HG03108 (cell line): ENCODE results near the gene SHISA8.

Experiments
- ATAC-seq: cut with Tn5 transposase; IDR thresholded peaks from one replicate; pipeline ENCODE4 v1.9.1; 2021; ENCODE audit warnings: moderate library complexity; ENCODE audit not compliant: unreplicated experiment

Gene SHISA8

DNA sequence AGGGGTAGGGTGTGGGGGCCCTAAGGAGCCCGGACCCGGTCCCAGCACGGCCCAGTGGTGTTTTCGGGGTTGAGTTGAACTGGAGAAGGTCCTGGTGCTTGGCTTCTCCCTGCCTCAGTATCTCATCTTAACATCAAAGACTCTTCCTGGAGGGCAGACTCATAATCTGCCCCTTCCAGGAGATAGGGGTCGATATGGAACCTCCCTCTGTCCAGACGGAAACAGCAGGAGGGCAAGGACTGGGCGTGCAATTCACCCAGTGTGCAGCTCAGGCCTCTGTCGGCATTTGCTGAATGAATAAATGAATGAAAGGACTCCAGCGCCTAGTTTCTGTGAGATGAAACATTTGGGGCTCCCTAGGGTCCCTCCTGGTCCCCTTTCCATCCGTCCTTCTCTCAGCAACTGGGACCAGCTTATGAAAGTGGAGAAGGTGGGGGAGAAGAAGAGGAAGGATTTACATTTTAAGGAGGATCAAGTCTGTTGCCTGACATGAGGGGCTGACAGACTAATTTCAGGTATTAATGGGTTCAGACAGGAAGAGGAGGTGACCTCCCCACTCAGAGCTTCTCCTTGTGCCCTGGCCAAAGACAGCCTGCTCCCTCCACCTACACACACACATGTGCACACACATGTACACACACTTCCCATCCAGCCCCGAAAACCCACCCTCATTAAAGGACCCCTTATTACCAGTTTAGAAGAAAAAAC, 1.1 kb upstream of the SHISA8 start:
- no peak for ATAC-seq

GRCh38 chr22:41914611-41915034, 251 bp downstream of the SHISA8 start:
- ATAC-seq: no peak

DNA sequence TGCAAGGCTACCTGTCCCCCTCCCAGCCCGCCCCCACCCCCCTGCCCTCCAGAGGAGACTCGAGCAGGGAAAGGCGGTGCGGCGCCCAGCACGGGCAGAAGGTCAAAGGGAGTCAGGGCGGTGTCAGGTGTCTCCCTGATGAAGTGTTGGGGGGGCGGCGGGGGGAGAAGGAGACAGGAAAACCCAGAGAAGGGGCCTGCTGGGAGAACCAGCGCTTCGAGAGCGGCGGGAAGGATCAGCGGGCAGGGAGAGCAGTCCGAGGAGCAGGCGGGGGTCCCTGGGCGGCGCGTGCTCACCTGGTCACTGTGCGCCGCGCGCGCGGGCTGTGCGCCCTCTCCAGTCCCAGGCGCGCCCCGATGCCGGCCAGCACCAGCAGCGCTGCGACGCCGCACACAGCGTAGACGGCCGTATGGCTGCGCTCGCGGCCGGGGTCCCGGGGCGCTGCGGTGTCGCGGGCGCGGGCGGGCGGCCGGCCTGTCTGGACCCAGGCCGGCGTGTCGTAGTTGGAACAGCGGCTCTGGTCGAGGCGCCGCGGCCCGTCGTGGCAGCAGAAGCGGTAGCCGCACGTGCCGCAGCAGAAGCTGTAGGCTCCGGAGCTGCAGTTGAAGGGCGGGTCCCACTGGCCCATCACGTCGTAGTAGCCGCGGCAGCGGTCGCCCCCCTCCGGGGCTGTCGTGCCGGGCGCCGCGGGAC, 886 bp downstream of the SHISA8 start:
- no peak for ATAC-seq

DNA sequence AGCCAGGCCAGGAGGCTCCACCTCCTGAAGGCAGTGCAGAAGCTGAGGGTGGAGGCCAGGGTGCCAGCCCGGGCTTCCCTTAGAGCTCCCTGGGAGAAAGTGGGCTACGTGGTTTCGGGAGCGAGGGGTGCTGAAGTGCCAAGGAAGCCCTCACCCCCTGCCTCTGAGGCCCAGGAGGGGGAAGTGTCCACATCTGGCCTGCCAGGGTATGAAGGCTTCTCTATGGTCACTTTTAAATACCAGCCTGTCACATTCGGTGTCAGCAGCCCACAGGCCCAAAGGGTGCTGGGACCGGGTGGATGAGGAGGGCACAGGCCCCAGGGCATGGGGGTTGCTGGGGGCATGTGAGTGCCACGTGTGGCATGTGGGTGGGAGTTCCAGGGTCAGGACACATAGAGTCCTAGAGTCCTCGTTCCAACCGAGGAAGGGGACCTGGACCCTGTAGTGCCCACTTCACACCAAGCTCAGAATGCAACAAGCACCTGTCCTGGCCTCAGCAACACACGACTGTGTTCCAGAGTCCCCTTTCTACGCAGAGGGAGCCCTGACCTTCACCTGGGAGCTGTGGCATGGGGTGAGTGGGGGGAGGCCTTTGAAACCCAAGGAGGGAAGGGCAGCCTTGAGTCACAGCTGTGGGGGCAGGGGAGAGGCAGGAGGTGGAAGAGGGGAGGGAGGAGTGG, 1.7 kb downstream of the SHISA8 start:
- no peak for ATAC-seq

GRCh38 chr22:41912338-41913039, 2.4 kb downstream of the SHISA8 start:
- ATAC-seq: no peak

- ATAC-seq: no peak
Measured at GRCh38 chr22:41911001-41911611, 3.8 kb downstream of the SHISA8 start.

DNA sequence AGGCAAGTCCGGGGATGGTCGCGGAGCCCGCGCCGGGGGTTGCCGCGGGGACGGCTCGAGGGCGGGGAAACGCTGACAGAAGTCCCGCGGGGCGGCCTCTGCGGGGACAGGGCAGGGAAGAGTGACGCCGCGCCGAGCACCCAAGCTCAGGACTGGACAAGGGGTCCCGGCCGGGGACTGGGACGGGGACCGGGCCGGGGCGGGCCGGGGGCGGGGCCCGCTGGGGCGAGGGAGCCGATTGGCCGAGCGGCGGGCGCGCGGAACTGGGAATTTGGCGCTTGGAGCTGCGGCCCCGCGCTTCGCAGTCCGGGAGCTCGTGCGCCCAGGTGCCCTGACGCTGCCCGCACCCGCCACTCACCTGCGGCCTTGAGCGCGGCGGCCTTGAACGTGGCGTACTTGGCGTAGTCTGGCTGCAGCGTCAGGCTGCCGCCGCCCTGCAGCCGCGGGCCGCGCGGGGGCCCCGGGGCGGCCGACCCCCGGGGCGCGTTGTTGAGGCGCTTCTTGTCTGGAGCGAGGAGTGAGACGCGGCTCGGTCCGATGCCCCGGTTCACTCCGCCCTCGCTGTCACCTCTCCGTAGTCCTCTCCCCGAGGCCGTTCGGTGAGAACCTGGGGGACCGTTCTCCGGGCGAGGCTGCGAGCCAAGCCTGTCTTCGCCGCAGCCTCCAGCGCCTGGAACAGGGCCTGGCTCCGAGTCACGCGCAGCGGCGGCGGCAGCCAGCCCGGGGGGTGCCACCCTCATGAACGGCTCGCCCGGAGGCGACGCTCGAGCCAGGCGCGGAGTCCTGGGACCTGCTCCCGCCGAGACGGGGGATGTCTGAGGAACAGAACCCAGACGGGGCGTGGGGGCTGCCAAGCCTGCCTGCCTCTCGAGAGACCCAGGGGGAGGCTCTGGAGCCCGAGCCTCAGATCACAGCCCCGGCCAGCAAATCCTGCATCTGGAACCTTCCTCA, 4.5 kb downstream of the SHISA8 start:
- no peak for ATAC-seq

GRCh38 chr22:41909310-41910049, 5.4 kb downstream of the SHISA8 start:
- ATAC-seq: no peak

DNA sequence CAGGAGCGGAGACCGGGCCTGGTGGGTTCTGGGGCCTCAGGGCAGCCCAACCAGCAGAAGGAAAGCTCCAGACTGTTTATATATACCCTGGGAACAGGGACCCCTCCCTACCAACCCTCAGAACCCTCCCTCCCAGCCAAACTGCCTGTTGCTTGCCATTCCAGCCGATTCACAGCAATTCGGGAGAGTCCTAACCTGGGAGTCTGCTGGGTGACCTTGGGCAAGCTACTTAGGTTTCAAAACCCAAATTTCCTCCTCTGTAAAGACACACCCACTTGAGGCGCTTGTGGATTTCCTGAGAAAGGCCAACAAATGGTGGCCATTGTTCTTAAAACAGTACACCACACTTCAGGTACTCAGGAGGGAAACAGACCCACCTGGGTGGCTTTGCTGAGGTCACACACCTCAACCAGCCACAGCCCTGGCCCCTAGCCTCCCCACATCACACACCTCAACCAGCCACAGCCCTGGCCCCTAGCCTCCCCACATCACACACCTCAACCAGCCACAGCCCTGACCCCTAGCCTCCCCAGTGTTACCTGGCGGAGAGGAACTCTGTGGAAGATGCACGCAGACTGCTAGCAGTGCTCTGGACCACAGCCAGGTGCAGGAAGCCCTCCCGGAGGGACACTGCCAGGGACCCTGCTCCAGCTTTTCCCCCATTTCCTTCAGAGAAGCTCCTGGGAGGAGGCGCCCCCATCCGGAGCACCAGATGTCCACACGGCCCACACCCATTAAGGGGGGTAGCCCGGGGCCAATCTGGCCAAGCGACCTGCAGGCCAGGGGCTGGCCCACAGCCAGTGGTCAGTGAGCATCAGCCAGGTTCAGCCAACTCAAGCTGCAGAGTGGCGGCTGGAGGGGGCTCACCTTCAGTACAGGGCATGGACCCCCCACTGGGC, 6.2 kb downstream of the SHISA8 start:
- ATAC-seq: no peak

GRCh38 chr22:41907436-41908401, 7.2 kb downstream of the SHISA8 start:
- no peak for ATAC-seq

GRCh38 chr22:41906822-41907221, 8.1 kb downstream of the SHISA8 start:
- no peak for ATAC-seq

DNA sequence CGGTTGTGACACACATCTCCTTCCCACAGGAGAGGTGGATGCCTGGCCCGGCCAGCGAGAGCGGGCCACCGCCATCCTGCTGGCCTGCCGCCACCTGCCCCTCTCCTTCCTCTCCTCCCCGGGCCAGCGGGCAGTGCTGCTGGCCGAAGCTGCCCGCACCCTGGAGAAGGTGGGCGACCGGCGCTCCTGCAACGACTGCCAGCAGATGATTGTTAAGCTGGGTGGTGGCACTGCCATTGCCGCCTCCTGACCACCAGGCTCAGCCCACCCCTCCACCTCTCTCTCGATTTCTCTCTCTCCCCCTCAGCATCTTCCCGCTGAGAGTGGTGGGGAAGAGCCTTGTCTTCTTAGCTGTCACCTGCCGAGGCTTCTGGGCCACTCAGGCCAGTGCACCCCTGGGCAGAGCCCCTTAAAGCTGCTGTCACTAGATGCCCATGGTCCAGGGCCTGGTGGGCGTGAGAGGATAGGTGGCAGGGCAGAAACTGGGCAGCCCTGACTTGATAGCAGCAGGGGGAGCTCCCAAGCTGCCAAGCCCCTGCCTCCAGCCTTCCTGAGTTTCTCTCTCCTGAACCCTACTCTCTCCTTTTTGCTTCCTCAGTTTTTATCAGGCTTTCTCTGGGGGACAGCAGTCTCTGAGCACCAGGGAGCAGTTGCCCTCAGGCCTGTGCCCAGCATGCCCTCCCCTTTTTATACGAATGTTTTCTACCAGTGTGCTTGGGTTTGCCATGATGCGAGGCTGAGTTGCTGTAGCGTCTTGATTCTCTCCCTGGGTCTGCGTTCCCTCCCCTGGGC, 9.3 kb downstream of the SHISA8 start:
- no peak for ATAC-seq

GRCh38 chr22:41904450-41905410, 10.1 kb downstream of the SHISA8 start:
- ATAC-seq: no peak

- no peak for ATAC-seq
Measured at GRCh38 chr22:41902932-41903421, 11.9 kb downstream of the SHISA8 start.

DNA sequence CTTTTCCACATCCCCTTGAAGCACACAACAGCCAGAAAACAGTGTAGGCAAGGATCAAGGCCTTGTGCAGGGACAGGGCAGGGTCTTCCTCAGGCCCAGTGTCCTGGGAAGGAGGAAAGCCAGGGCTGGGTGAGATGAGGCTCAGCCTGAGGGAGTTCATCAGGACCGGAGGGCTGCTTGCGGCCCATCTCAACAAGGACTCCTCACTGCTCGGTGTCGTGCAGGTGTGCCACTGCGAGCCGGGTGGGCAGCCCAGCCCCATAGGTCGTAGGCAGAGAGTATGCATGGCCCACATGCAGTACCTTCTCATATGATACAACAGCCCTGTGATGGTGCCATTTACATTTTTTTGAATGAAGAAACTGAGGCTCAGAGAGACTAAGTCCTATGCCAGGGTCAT, 12.9 kb downstream of the SHISA8 start:
- ATAC-seq: no peak
